ENCODE measurements around the gene FBLN7.

DNA sequence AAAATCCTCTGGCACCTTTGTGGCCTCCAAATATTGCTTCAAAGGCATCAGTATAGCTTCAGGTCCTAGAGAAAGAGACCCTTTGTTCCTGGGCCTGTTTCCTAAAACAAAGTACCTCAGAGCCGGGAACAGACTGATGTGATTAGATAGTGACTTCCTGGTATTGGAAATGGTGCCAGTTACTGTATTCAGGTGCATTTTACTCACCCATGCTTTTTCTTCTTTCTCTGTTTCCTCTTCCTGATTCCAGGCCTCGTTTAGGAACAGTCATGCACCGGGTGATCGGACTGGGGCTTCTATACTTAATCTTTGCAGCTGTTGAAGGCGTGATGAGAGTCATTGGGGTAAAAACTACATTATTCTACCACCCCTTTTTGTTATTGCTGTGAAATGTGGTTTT is 48.8 kb upstream of the FBLN7 start:
- no peak for TF ChIP-seq EZH2 (IDR thresholded peaks at IDR 0.05; ENCODE audit: borderline replicate concordance)
- TF ChIP-seq, protein P1, sequence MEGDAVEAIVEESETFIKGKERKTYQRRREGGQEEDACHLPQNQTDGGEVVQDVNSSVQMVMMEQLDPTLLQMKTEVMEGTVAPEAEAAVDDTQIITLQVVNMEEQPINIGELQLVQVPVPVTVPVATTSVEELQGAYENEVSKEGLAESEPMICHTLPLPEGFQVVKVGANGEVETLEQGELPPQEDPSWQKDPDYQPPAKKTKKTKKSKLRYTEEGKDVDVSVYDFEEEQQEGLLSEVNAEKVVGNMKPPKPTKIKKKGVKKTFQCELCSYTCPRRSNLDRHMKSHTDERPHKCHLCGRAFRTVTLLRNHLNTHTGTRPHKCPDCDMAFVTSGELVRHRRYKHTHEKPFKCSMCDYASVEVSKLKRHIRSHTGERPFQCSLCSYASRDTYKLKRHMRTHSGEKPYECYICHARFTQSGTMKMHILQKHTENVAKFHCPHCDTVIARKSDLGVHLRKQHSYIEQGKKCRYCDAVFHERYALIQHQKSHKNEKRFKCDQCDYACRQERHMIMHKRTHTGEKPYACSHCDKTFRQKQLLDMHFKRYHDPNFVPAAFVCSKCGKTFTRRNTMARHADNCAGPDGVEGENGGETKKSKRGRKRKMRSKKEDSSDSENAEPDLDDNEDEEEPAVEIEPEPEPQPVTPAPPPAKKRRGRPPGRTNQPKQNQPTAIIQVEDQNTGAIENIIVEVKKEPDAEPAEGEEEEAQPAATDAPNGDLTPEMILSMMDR (IDR thresholded peaks at IDR 0.05; ENCODE audit: poor library complexity): no peak
- TF ChIP-seq EZH2phosphoT487 (IDR thresholded peaks at IDR 0.05; ENCODE audit: low read depth, severe bottlenecking, unreplicated experiment): no peak

Data from hepatocyte (in vitro differentiated cells).